K562 (cell line): Measurements from ENCODE around the gene KIF3B. TPM values are rescaled to one million over a fixed set of nuclear protein-coding genes. Genes with fewer than 3 reads are reported as not detected.

Source experiments
- ATAC-seq: fragments of 200-7000 bp; cut with Tn5 transposase; 3 replicates; pipeline ENCODE4 v1.9.1; 2020; ENCODE audit warnings: moderate library complexity
- BruUV-seq: library from RNA; stranded (reverse); fragments of 400-500 nt; replicated peaks from 2 replicates; lab custom pipeline; 2021; lab: Mats Ljungman, UMichigan
- CTCF ChIA-PET: fragments of 300-600 bp; formaldehyde crosslinking; extraction: SDS; loops from one replicate; lab custom pipeline; 2021; ENCODE audit warnings: low intra/inter-chr PET ratio; lab: Yijun Ruan, JAX
- POLR2A ChIA-PET: fragments of 300-600, 350-650 bp; sonication (Branson Sonifier 250); formaldehyde crosslinking; extraction: SDS; loops from one replicate; lab custom pipeline; 2021; ENCODE audit warnings: antibody characterized with exemption, inconsistent platforms; lab: Yijun Ruan, JAX
- DNase-seq, 4 experiments: peaks; one replicate each; pipeline versions ENCODE4 v3.0.0 to v3.0.0-alpha.2; 2011 to 2018; ENCODE audit warnings: low spot score in 3 of 4, mixed read lengths in 3 of 4; ENCODE audit errors: extremely low read depth in 1 of 4
- FAIRE-seq: peaks from 2 replicates; lab custom pipeline; 2011; peaks lifted over from hg19 to GRCh38; lab: Jason Lieb, UNC
- H2AFZ ChIP-seq: 2 replicates; pipeline ENCODE4 v1.6.0; 2011; ENCODE audit warnings: low read depth, low read length, control low read depth, inconsistent platforms
- H3K27ac ChIP-seq: fragments of 200-600 bp; 3 replicates; pipeline ENCODE4 v1.8.0; 2011; ENCODE audit warnings: low read depth, mild to moderate bottlenecking, control low read depth, inconsistent platforms, low read length, moderate library complexity, mixed read lengths; ENCODE audit errors: extremely low read depth
- H3K27me3 ChIP-seq, 2 experiments: fragments of 300-600 bp in 1 of 2; 2 replicates in 1 of 2; 3 replicates in 1 of 2; pipeline versions ENCODE4 v1.6.0 to v1.8.0; 2011; ENCODE audit warnings: inconsistent platforms in 2 of 2, low read length in 2 of 2, mild to moderate bottlenecking in 1 of 2, mixed read lengths in 1 of 2, moderate library complexity in 1 of 2; ENCODE audit not compliant: control insufficient read depth in 2 of 2, insufficient read depth in 2 of 2
- H3K36me3 ChIP-seq: fragments of 300-600 bp; 3 replicates; pipeline ENCODE4 v1.8.0; 2011; ENCODE audit warnings: mild to moderate bottlenecking, low read length, inconsistent platforms; ENCODE audit not compliant: control insufficient read depth, insufficient read depth
- H3K4me1 ChIP-seq, 2 experiments: fragments of 200-600 bp in 1 of 2; replicated peaks in 1 of 2; 2 replicates in 1 of 2; 3 replicates in 1 of 2; pipeline versions ENCODE4 v1.5.1 to v1.8.0; 2011; ENCODE audit warnings: inconsistent platforms in 2 of 2, low read length in 2 of 2, mild to moderate bottlenecking in 1 of 2, mixed read lengths in 1 of 2, moderate library complexity in 1 of 2; ENCODE audit not compliant: control insufficient read depth in 2 of 2, insufficient read depth in 2 of 2
- H3K4me2 ChIP-seq: 2 replicates; pipeline ENCODE4 v1.6.1; 2011; ENCODE audit warnings: low read length, control low read depth, inconsistent platforms, mixed read lengths; ENCODE audit not compliant: insufficient read depth
- H3K4me3 ChIP-seq: fragments of 200-600 bp; sonication (generic), shearing (Covaris generic); 2 replicates; pipeline ENCODE4 v1.5.1; 2016; ENCODE audit warnings: control low read depth, inconsistent platforms
- H3K79me2 ChIP-seq: fragments of 200-600 bp; 3 replicates; pipeline ENCODE4 v1.8.0; 2011; ENCODE audit warnings: low read length, inconsistent platforms; ENCODE audit not compliant: control insufficient read depth, insufficient read depth
- H3K9ac ChIP-seq, 2 experiments: 2 replicates each; pipeline versions ENCODE4 v1.6.0 to v1.6.1; 2011; ENCODE audit warnings: low read depth in 2 of 2, low read length in 2 of 2, control low read depth in 1 of 2, inconsistent platforms in 1 of 2, mild to moderate bottlenecking in 1 of 2, mixed read lengths in 1 of 2; ENCODE audit not compliant: insufficient read depth in 1 of 2
- H3K9me1 ChIP-seq: one replicate; pipeline ENCODE4 v1.6.0; 2011; ENCODE audit warnings: inconsistent platforms, mild to moderate bottlenecking, low read length, moderate library complexity; ENCODE audit not compliant: control insufficient read depth, insufficient read depth
- H3K9me3 ChIP-seq: replicated peaks from 2 replicates; pipeline ENCODE4 v1.5.1; 2011; ENCODE audit warnings: low read depth, low read length, inconsistent platforms; ENCODE audit not compliant: control insufficient read depth, insufficient read depth
- H4K20me1 ChIP-seq: replicated peaks from 2 replicates; pipeline ENCODE4 v1.6.1; 2011; ENCODE audit warnings: low read length, inconsistent platforms, mixed read lengths; ENCODE audit not compliant: control insufficient read depth, insufficient read depth
- ARNT ChIP-seq, 2 experiments: fragments of 450-650 bp; IDR thresholded peaks; 2 replicates each; pipeline ENCODE4 v1.6.1; 2016; ENCODE audit warnings: mild to moderate bottlenecking in 1 of 2
- TCFL5 ChIP-seq: fragments of 250-450 bp; sonication (Bioruptor Pico); conservative IDR thresholded peaks from 2 replicates; pipeline ENCODE4 v1.6.1; 2021; ENCODE audit warnings: mild to moderate bottlenecking, moderate library complexity, matching md5 sums
- USF1 ChIP-seq: sonication (generic); formaldehyde crosslinking; IDR thresholded peaks from 2 replicates; pipeline ENCODE4 v1.9.0; 2022; ENCODE audit warnings: mild to moderate bottlenecking, missing genetic modification reagents
- ZNF121 ChIP-seq: sonication (generic); formaldehyde crosslinking; conservative IDR thresholded peaks from 2 replicates; pipeline ENCODE4 v1.8.0; 2022; ENCODE audit warnings: missing genetic modification reagents
- WGBS: fragments of 100-300 bp; shearing (Covaris generic); methylation state at CpG from one replicate; pipeline ENCODE4 v1.1.6; 2016; ENCODE audit warnings: low coverage, mixed read lengths; ENCODE audit not compliant: insufficient coverage; ENCODE audit errors: missing lambda C conversion rate; 5-methylcytosine and 5-hydroxymethylcytosine counted together
- in situ Hi-C: fragments of 300-500 bp; cut with MboI; formaldehyde crosslinking; loops from 4 replicates; pipeline ENCODE4 v1.15.0; 2018; ENCODE audit warnings: inconsistent platforms, mixed read lengths
- intact Hi-C: fragments of 100-400 bp; cut with micrococcal nuclease; formaldehyde crosslinking; loops from 2 replicates; pipeline ENCODE4 v1.14.2; 2022
- polyA plus RNA-seq, 8 experiments: library from polyadenylated mRNA; depleted of rRNA in 4 of 8; stranded (reverse) in 5 of 8; unstranded in 3 of 8; fragments of >200 nt; fragmentation: Nextera tagmentation in 2 of 8; fragmentation: Illumina TruSeq in 1 of 8; extraction: Ambion mirVana in 2 of 8; extraction: Trizol in 1 of 8; gene quantifications; 2 replicates each; pipeline versions ENCODE4 v1.2.1 to v1.2.3, GENCODE V29; 2011 to 2014; ENCODE audit warnings: inconsistent platforms in 1 of 8, missing spikeins in 1 of 8
- total RNA-seq, 7 experiments: library from RNA; depleted of rRNA in 6 of 7; stranded (reverse); fragments of >200 nt in 6 of 7; fragmentation: Illumina TruSeq in 2 of 7; extraction: Trizol in 2 of 7; gene quantifications; 2 replicates each; pipeline versions ENCODE4 v1.2.1 to v1.2.3, GENCODE V29; 2011 to 2021; ENCODE audit warnings: low replicate concordance in 1 of 7

KIF3B gene
- total and polyA plus RNA-seq, 9 of the 15 experiments (the other 6 are each of a cell fraction or from before 2014, with no cell fraction given): 2.9 to 12.3 (median 8.6) TPM

- POLR2A ChIA-PET: interaction anchor here (0.8 to 2.2 kb wide), 6 partner anchors 8 to 49 kb away, joined by 3 to 16 read pairs (median 4); no protein-coding TSS in a partner anchor
- CTCF ChIA-PET: no interaction called here
- Histone ChIP-seq H3K9me3 (no peaks in the 10 kb centered on the region), H3K27me3 (no peaks in the 10 kb centered on the region), H3K79me2 (peaks cover 51% of the 10 kb centered on the region), H3K4me3 (no peak overlapping the region), H3K4me2 (no peak overlapping the region), H4K20me1 (peaks cover 5% of the 10 kb centered on the region), H3K9me1 (no peaks in the 10 kb centered on the region), H3K9ac (no peak overlapping the region), H2AFZ (no peak overlapping the region), H3K27ac (no peak overlapping the region), H3K4me1 (no peaks in the 10 kb centered on the region; a peak in 1 of 5 replicates), H3K36me3 (peaks cover 77% of the 10 kb centered on the region)
- DNase-seq: no peak
- no TSS peak for BruUV-seq
- no peak for TF ChIP-seq USF1
- no peak for TF ChIP-seq ARNT (IDR thresholded peaks at IDR 0.05)
- 0 out of 2 replicates have a peak, but pooled peaks have one; percentile 19 for TF ChIP-seq ZNF121 (CRISPR knock-in tag)
- 96% methylated on average over 2 of the region's 2 CpGs for WGBS
- FAIRE-seq: no peak
- ATAC-seq: no peak
- intact Hi-C loops (no loop called here), in situ Hi-C loops (no loop called here)
Observed at GRCh38 chr20:32370897-32371296, 93.4 kb downstream of the KIF3B start.

GRCh38 chr20:32378461-32378860, 101.0 kb downstream of the KIF3B start:
- peaks cover 34% of the 10 kb centered on the region; the same call in 1 of the 3 replicates for H3K36me3 ChIP-seq
- no peaks in the 10 kb centered on the region; a peak in 1 of 5 replicates for H3K4me1 ChIP-seq
- no peak overlapping the region for H3K4me2 ChIP-seq
- no peak for TF ChIP-seq TCFL5
- POLR2A ChIA-PET: interaction anchor here (1.1 to 1.8 kb wide), 2 partner anchors 14 to 21 kb away, joined by 4 to 6 read pairs; partner anchors contain the start of gene ASXL1
- intact Hi-C loops (no loop called here), in situ Hi-C loops (no loop called here)
- DNase-seq (no peak), ATAC-seq (no peak), FAIRE-seq (no peak)
- H3K9ac ChIP-seq: no peak overlapping the region
- 61% methylated on average over 2 of the region's 2 CpGs for WGBS
- CTCF ChIA-PET: no interaction called here
- no peaks in the 10 kb centered on the region for H3K9me3 ChIP-seq
- BruUV-seq: no TSS peak
- no peaks in the 10 kb centered on the region for H4K20me1 ChIP-seq
- no peak overlapping the region for H3K4me3 ChIP-seq
- peaks cover 10% of the 10 kb centered on the region for H3K79me2 ChIP-seq
- H3K27ac ChIP-seq: no peak overlapping the region
- H3K27me3 ChIP-seq: no peaks in the 10 kb centered on the region
- H2AFZ ChIP-seq: no peak overlapping the region
- no peaks in the 10 kb centered on the region for H3K9me1 ChIP-seq
